ENCODE results near the gene PHLPP1.

DNA sequence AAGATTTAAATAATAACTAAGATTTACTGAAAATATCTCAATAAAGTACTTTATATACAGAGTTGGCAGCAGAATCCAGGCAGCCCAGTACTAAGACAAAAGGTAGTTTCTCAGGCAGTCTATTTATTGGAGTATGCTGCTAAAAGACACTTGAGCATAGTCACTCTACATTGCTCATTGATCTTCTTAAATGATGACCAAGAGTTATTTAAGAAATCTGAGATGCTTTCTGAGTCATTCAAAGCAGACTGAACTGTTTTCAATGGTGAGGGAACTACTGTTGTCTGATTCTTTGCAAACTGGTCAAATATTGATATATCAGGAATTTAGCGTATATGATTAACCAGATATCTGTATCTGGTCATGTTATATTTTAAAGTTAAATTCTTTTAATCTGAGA is 133.6 kb downstream of the PHLPP1 start:
- TF ChIP-seq, protein P1, sequence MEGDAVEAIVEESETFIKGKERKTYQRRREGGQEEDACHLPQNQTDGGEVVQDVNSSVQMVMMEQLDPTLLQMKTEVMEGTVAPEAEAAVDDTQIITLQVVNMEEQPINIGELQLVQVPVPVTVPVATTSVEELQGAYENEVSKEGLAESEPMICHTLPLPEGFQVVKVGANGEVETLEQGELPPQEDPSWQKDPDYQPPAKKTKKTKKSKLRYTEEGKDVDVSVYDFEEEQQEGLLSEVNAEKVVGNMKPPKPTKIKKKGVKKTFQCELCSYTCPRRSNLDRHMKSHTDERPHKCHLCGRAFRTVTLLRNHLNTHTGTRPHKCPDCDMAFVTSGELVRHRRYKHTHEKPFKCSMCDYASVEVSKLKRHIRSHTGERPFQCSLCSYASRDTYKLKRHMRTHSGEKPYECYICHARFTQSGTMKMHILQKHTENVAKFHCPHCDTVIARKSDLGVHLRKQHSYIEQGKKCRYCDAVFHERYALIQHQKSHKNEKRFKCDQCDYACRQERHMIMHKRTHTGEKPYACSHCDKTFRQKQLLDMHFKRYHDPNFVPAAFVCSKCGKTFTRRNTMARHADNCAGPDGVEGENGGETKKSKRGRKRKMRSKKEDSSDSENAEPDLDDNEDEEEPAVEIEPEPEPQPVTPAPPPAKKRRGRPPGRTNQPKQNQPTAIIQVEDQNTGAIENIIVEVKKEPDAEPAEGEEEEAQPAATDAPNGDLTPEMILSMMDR (conservative IDR thresholded peaks at IDR 0.05; ENCODE audit: low read depth, low read length), result no peak
- no peak for TF ChIP-seq EZH2 (IDR thresholded peaks at IDR 0.05; ENCODE audit: borderline replicate concordance, low read depth, low read length, poor library complexity, severe bottlenecking)
